Memory B cell (primary cell): ENCODE data around the gene F12.
A peak's percentile ranks its signal among the peaks of the same experiment; 100 is the strongest.

Source experiments
- ATAC-seq: fragments of 150-1000 bp; cut with Tn5 transposase; 2 replicates; pipeline ENCODE4 v1.10.0; 2021; ENCODE audit warnings: low read depth, mild to moderate bottlenecking, moderate library complexity
- DNase-seq, 2 donors: peaks; one replicate each; pipeline ENCODE4 v3.0.0; 2022; ENCODE audit warnings: low spot score in 2 of 2
- H3K27ac Mint-ChIP-seq: one replicate; pipeline ENCODE4 v1.8.0; 2022; ENCODE audit warnings: mild to moderate bottlenecking, moderate library complexity, mixed read lengths
- H3K27me3 Mint-ChIP-seq: one replicate; pipeline ENCODE4 v1.8.0; 2022; ENCODE audit warnings: mixed read lengths
- H3K36me3 Mint-ChIP-seq: one replicate; pipeline ENCODE4 v1.8.0; 2022; ENCODE audit warnings: mild to moderate bottlenecking, mixed read lengths
- H3K4me1 Mint-ChIP-seq: one replicate; pipeline ENCODE4 v1.8.0; 2022; ENCODE audit warnings: mixed read lengths
- H3K4me3 Mint-ChIP-seq: one replicate; pipeline ENCODE4 v1.8.0; 2022; ENCODE audit warnings: mild to moderate bottlenecking, moderate library complexity, mixed read lengths
- H3K9me3 Mint-ChIP-seq: one replicate; pipeline ENCODE4 v1.8.0; 2022; ENCODE audit warnings: mixed read lengths

The F12 gene

GRCh38 chr5:177371120-177372033, 38.0 kb downstream of the F12 start:
- no peak overlapping the region for H3K27ac Mint-ChIP-seq
- DNase-seq = no peak
- no peaks in the 10 kb centered on the region for H3K27me3 Mint-ChIP-seq
- peaks cover 19% of the 10 kb centered on the region for H3K36me3 Mint-ChIP-seq
- ATAC-seq = no peak
- no peak overlapping the region for H3K4me3 Mint-ChIP-seq
- peaks cover 34% of the 10 kb centered on the region for H3K4me1 Mint-ChIP-seq
- H3K9me3 Mint-ChIP-seq = no peaks in the 10 kb centered on the region

DNA sequence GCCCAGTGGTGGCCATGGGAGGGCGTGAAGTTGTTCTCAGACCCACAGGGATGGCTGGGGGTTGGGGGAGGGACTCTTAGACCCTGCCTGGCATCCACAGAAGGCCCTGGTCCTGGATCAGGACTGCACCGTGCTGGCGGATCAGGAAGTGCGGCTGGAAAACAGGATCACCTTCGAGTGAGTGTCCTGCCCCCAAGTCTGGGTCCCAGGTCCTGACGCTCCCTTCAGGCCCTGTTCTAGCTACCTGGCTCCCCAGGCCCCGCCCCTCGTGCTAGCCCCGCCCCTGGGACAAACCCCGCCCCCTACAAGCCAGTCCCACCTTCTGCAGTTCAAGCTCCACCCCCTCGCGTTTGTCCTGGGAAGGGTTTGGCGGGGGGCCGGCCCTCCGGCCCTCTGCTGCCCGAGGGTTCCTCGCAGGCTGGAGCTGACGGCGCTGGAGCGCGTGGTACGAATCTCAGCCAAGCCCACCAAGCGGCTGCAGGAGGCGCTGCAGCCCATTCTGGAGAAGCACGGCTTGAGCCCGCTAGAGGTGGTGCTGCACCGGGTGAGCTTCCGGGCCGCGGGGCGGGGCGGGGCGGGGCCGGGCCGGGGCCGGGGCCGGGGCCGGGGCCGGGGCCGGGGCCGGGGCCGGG, 38.8 kb downstream of the F12 start:
- H3K27ac Mint-ChIP-seq = no peak overlapping the region
- peaks cover 35% of the 10 kb centered on the region for H3K4me1 Mint-ChIP-seq
- DNase-seq = peak; percentile 32 to 63
- no peaks in the 10 kb centered on the region for H3K9me3 Mint-ChIP-seq
- peak overlapping the region; percentile 47 for H3K4me3 Mint-ChIP-seq
- peaks cover 20% of the 10 kb centered on the region for H3K36me3 Mint-ChIP-seq
- ATAC-seq = peak; percentile 89
- H3K27me3 Mint-ChIP-seq = no peaks in the 10 kb centered on the region

GRCh38 chr5:177369645-177370440, 39.5 kb downstream of the F12 start:
- H3K4me3 Mint-ChIP-seq = peak overlapping the region; percentile 1
- ATAC-seq (no peak), DNase-seq (no peak)
- no peaks in the 10 kb centered on the region for H3K9me3 Mint-ChIP-seq
- H3K27me3 Mint-ChIP-seq = no peaks in the 10 kb centered on the region
- H3K27ac Mint-ChIP-seq = no peak overlapping the region
- peaks cover 33% of the 10 kb centered on the region for H3K4me1 Mint-ChIP-seq
- H3K36me3 Mint-ChIP-seq = peaks cover 20% of the 10 kb centered on the region

DNA sequence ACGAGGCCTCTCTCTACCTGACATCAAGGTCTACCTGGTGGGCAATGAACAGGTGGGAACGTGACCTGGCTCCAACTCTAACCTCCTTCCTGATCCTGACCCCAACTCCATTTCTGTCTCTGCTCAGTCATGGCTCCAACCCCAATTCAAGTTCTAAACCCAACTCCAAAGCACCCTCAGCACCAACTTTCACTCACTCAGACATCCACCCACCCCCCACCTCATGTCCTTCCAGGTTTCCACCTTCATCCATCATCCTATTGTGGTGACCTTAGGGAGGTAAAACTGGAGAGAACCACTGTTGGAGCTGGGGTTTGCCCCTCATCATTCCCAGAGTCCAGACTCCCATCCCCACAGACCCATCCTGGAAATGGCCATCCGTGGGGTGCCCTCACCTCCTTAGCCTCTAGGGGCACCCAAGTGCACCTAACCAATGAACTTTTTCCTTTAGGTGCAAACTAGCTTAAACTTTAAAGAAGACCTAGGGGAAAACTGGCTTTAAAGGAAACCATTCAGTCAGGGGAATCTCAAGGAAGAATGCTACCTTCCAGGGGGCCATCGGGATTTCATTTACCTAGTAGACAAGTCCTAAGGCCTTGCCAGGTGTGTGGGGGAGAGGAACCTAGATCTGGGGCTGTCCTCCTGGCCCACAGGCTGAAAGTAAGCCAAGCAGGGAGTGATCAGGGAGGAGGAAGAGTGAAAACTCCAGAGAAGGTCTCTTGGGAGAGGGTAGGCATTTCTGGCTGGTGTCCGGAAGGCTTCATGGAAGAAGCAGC, 40.3 kb downstream of the F12 start:
- Mint-ChIP-seq H3K36me3 (peaks cover 20% of the 10 kb centered on the region), H3K4me3 (peak overlapping the region; percentile 1), H3K9me3 (no peaks in the 10 kb centered on the region), H3K27me3 (no peaks in the 10 kb centered on the region), H3K27ac (no peak overlapping the region), H3K4me1 (peaks cover 38% of the 10 kb centered on the region)
- ATAC-seq (peak; percentile 23), DNase-seq (no peak)

DNA sequence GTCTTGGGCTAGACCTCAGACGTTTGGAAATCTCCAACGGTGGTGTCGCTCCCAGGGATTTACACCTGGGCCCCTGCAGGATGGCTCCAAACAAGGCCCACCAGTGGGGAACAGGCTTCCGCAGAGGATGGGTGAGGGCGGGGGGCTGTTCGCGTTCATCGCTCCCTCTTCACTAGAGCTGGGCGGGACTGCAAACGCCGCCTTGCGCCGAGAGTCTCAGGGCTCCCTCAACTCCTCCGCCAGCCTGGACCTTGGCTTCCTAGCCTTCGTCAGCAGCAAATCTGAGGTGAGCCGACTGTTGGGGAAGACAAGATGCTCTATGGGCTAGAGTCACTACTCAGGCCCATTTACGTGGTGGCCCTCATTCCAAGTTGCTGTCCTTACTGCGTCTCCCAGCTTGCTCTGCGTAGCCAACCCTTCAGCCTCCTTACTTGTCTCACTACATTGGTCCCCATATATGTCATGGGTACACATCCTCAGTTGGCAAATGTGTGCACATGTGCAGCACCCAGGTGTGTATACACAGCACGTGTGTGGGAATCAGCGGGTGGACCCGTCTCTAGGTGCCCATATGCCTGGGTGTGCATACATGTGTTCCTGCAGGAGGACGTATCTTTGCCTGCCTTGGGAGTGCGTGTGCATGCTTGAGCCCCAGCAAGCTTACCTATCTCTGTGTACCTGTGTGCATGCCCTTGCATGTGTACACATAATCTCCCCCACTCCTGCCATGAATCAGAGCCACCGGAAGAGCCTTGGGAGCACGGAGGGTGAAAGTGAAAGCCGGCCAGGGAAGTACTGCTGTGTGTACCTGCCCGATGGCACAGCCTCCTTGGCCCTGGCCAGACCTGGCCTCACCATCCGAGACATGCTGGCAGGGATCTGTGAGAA, 41.1 kb downstream of the F12 start:
- Mint-ChIP-seq H3K27me3 (no peaks in the 10 kb centered on the region), H3K4me1 (peaks cover 40% of the 10 kb centered on the region), H3K9me3 (no peaks in the 10 kb centered on the region), H3K4me3 (no peak overlapping the region), H3K27ac (no peak overlapping the region), H3K36me3 (peaks cover 20% of the 10 kb centered on the region)
- DNase-seq (no peak), ATAC-seq (no peak)

- no peak for DNase-seq
- Mint-ChIP-seq H3K27me3 (no peaks in the 10 kb centered on the region), H3K27ac (no peak overlapping the region), H3K9me3 (no peaks in the 10 kb centered on the region), H3K4me1 (peaks cover 42% of the 10 kb centered on the region), H3K4me3 (no peak overlapping the region), H3K36me3 (peaks cover 20% of the 10 kb centered on the region)
- no peak for ATAC-seq
Measured at GRCh38 chr5:177367323-177367848, 42.0 kb downstream of the F12 start.

GRCh38 chr5:177366528-177367322, 42.6 kb downstream of the F12 start:
- no peak for DNase-seq
- H3K27me3 Mint-ChIP-seq = no peaks in the 10 kb centered on the region
- no peak overlapping the region for H3K27ac Mint-ChIP-seq
- peaks cover 20% of the 10 kb centered on the region for H3K36me3 Mint-ChIP-seq
- H3K4me1 Mint-ChIP-seq = peaks cover 42% of the 10 kb centered on the region
- no peaks in the 10 kb centered on the region for H3K9me3 Mint-ChIP-seq
- no peak overlapping the region for H3K4me3 Mint-ChIP-seq
- ATAC-seq = no peak

GRCh38 chr5:177365845-177366527, 43.4 kb downstream of the F12 start:
- no peaks in the 10 kb centered on the region for H3K27me3 Mint-ChIP-seq
- ATAC-seq (no peak), DNase-seq (no peak)
- peaks cover 18% of the 10 kb centered on the region for H3K36me3 Mint-ChIP-seq
- no peak overlapping the region for H3K4me3 Mint-ChIP-seq
- no peak overlapping the region for H3K27ac Mint-ChIP-seq
- H3K9me3 Mint-ChIP-seq = no peaks in the 10 kb centered on the region
- H3K4me1 Mint-ChIP-seq = peaks cover 40% of the 10 kb centered on the region

DNA sequence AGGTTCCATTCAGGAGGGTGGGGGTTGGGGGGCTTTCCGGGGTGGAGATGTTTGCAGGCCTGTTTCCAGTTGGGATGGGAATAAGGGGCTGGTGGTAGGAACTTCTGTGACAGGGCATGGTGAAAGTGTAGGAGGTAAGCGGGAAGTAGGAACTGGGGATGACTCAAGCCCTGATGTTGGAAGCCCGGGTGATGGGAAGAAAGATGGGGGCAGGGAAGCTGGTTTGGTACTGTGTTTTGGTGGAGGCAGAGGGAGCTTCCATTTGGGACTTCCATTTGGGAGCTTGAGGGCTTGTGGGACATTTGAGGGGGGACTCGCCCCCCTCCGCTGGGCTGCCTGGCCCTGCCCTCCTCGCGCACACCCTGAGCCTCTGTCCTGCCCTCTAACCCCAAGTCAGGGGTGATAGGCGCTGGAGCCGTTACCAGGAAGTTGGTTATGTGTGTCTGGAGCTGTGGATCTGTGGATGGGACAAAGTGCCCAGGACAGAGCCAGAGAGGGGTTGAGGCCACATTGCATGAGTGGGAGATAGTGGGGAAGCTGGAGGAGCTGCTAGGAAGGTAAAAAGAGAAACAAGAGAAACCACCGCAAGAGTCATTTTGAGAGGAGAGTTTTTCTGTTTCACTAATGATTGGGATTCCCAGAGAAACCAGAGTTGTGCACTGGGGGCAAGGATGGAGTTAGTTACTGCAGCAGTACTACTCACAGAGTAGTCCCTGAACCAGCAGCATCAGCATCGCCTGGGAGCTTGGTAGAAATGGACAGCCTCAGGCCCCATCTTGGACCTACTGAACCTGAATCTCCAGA, 45.0 kb downstream of the F12 start:
- H3K36me3 Mint-ChIP-seq = peaks cover 21% of the 10 kb centered on the region
- H3K27me3 Mint-ChIP-seq = no peaks in the 10 kb centered on the region
- DNase-seq = no peak
- H3K4me3 Mint-ChIP-seq = peak overlapping the region; percentile 49
- H3K4me1 Mint-ChIP-seq = peaks cover 52% of the 10 kb centered on the region
- no peak overlapping the region for H3K27ac Mint-ChIP-seq
- no peak for ATAC-seq
- H3K9me3 Mint-ChIP-seq = no peaks in the 10 kb centered on the region

- no peak overlapping the region for H3K27ac Mint-ChIP-seq
- peaks cover 52% of the 10 kb centered on the region for H3K4me1 Mint-ChIP-seq
- no peak for DNase-seq
- peak overlapping the region; percentile 34 for H3K4me3 Mint-ChIP-seq
- ATAC-seq = no peak
- H3K36me3 Mint-ChIP-seq = peaks cover 15% of the 10 kb centered on the region
- H3K9me3 Mint-ChIP-seq = no peaks in the 10 kb centered on the region
- no peaks in the 10 kb centered on the region for H3K27me3 Mint-ChIP-seq
Measured at GRCh38 chr5:177363565-177363964, 45.8 kb downstream of the F12 start.
